GM12878 (cell line): ENCODE data around the gene SLC22A7. TPM values are rescaled to one million over a fixed set of nuclear protein-coding genes. Genes with fewer than 3 reads are reported as not detected.

Source experiments
- ATAC-seq: fragments of 200-7000 bp; cut with Tn5 transposase; 3 replicates; pipeline ENCODE4 v1.9.1; 2020; ENCODE audit warnings: mild to moderate bottlenecking, moderate library complexity
- BruUV-seq: library from RNA; stranded (reverse); fragments of 400-500 nt; replicated peaks from 2 replicates; lab custom pipeline; 2021; lab: Mats Ljungman, UMichigan
- CTCF ChIA-PET: fragments of 300-600 bp; sonication (Branson Sonifier 250); formaldehyde crosslinking; extraction: SDS; loops from one replicate; lab custom pipeline; 2021; ENCODE audit warnings: inconsistent platforms; lab: Yijun Ruan, JAX
- POLR2A ChIA-PET: fragments of 350-600 bp; formaldehyde crosslinking; extraction: SDS; loops from one replicate; lab custom pipeline; 2021; ENCODE audit warnings: inconsistent platforms; lab: Charles Lee
- RAD21 ChIA-PET: fragments of 300-600 bp; sonication (Branson Sonifier 250); formaldehyde crosslinking; loops from one replicate; lab custom pipeline; 2023; ENCODE audit warnings: antibody characterized with exemption; ENCODE audit not compliant: unreplicated experiment; lab: Charles Lee
- SMC1A ChIA-PET: fragments of 300-600 bp; sonication (Branson Sonifier 250); formaldehyde crosslinking; loops from one replicate; lab custom pipeline; 2023; ENCODE audit not compliant: unreplicated experiment, uncharacterized antibody; lab: Charles Lee
- DNase-seq: peaks from one replicate; pipeline ENCODE4 v3.0.0-alpha.2; 2011; ENCODE audit warnings: low read depth, low spot score
- FAIRE-seq: peaks from 3 replicates; lab custom pipeline; 2011; peaks lifted over from hg19 to GRCh38; lab: Jason Lieb, UNC
- H2AFZ ChIP-seq: 2 replicates; pipeline ENCODE4 v1.6.0; 2011; ENCODE audit warnings: low read depth, low read length, control low read depth; ENCODE audit not compliant: control insufficient read depth
- H3K27ac ChIP-seq: 2 replicates; pipeline ENCODE4 v1.5.1; 2011; ENCODE audit warnings: control low read depth; ENCODE audit not compliant: control insufficient read depth, insufficient read depth
- H3K27me3 ChIP-seq, 2 experiments: replicated peaks in 1 of 2; 2 replicates each; pipeline versions ENCODE4 v1.6.0 to v1.6.1; 2011; ENCODE audit warnings: low read length in 1 of 2; ENCODE audit not compliant: control insufficient read depth in 2 of 2, insufficient read depth in 2 of 2
- H3K36me3 ChIP-seq, 2 experiments: 2 replicates each; pipeline ENCODE4 v1.5.1; 2011; ENCODE audit warnings: low read length in 1 of 2; ENCODE audit not compliant: control insufficient read depth in 2 of 2, insufficient read depth in 2 of 2
- H3K4me1 ChIP-seq: 2 replicates; pipeline ENCODE4 v1.6.1; 2011; ENCODE audit warnings: mild to moderate bottlenecking, low read length, moderate library complexity, mixed read lengths; ENCODE audit not compliant: control insufficient read depth, insufficient read depth
- H3K4me2 ChIP-seq: 2 replicates; pipeline ENCODE4 v1.6.0; 2011; ENCODE audit warnings: control low read depth; ENCODE audit not compliant: control insufficient read depth, insufficient read depth
- H3K4me3 ChIP-seq: fragments of 200-600 bp; sonication (generic); 2 replicates; pipeline ENCODE4 v1.5.1; 2016
- H3K79me2 ChIP-seq: 2 replicates; pipeline ENCODE4 v1.6.0; 2011; ENCODE audit warnings: low read length; ENCODE audit not compliant: control insufficient read depth, insufficient read depth
- H3K9ac ChIP-seq: 2 replicates; pipeline ENCODE4 v1.8.0; 2011; ENCODE audit warnings: low read length, control low read depth, mixed read lengths; ENCODE audit not compliant: control insufficient read depth, insufficient read depth
- H3K9me3 ChIP-seq: replicated peaks from 3 replicates; pipeline ENCODE4 v1.5.1; 2011; ENCODE audit warnings: mild to moderate bottlenecking, low read length; ENCODE audit not compliant: control insufficient read depth, insufficient read depth
- H4K20me1 ChIP-seq: 2 replicates; pipeline ENCODE4 v1.6.0; 2011; ENCODE audit not compliant: control insufficient read depth, insufficient read depth
- BCL11A ChIP-seq: IDR thresholded peaks from 2 replicates; pipeline ENCODE4 v1.6.1; 2011; ENCODE audit warnings: low read depth, low read length
- BRCA1 ChIP-seq: IDR thresholded peaks from 2 replicates; pipeline ENCODE4 v1.6.1; 2011; ENCODE audit warnings: low read depth, low read length, improper control_type of control experiment
- DPF2 ChIP-seq: fragments of 450-650 bp; IDR thresholded peaks from 2 replicates; pipeline ENCODE4 v1.6.1; 2017; ENCODE audit warnings: mild to moderate bottlenecking
- KDM1A ChIP-seq: fragments of 200-600 bp; sonication (generic); IDR thresholded peaks from 2 replicates; pipeline ENCODE4 v1.6.1; 2016; ENCODE audit warnings: borderline replicate concordance
- NFYB ChIP-seq: IDR thresholded peaks from 2 replicates; pipeline ENCODE4 v1.6.1; 2011; ENCODE audit warnings: low read depth, mild to moderate bottlenecking, low read length, improper control_type of control experiment, moderate library complexity; ENCODE audit not compliant: insufficient read depth
- RBBP5 ChIP-seq: fragments of 200-600 bp; sonication (generic); conservative IDR thresholded peaks from 2 replicates; pipeline ENCODE4 v1.6.1; 2016
- TARDBP ChIP-seq: IDR thresholded peaks from 2 replicates; pipeline ENCODE4 v1.6.1; 2016; ENCODE audit warnings: borderline replicate concordance
- WGBS: methylation state at CpG from one replicate; pipeline ENCODE4 v1.1.6; 2016; ENCODE audit warnings: low lambda C conversion rate; ENCODE audit not compliant: insufficient replicate concordance, insufficient coverage; ENCODE audit errors: missing lambda C conversion rate; 5-methylcytosine and 5-hydroxymethylcytosine counted together
- in situ Hi-C: fragments of 300-500 bp; cut with MboI; formaldehyde crosslinking; loops from 9 replicates; pipeline ENCODE4 v1.14.3; 2018; ENCODE audit warnings: mixed read lengths
- intact Hi-C: fragments of 100-400 bp; cut with micrococcal nuclease; formaldehyde crosslinking; loops from one replicate; pipeline ENCODE4 v1.14.2; 2022; ENCODE audit not compliant: unreplicated experiment
- polyA plus RNA-seq, 11 experiments: library from polyadenylated mRNA; depleted of rRNA in 4 of 11; unstranded in 6 of 11; stranded (reverse) in 5 of 11; fragments of >200 nt; fragmentation: Nextera tagmentation in 4 of 11; fragmentation: Illumina TruSeq in 1 of 11; extraction: Ambion mirVana in 4 of 11; extraction: Trizol in 1 of 11; gene quantifications; 1 replicate in 1 of 11; 2 replicates in 10 of 11; pipeline versions ENCODE4 v1.2.1 to v1.2.3, GENCODE V29; 2011 to 2016; ENCODE audit warnings: inconsistent platforms in 2 of 11, missing spikeins in 2 of 11, low read depth in 1 of 11
- total RNA-seq, 4 experiments: library from RNA; depleted of rRNA in 3 of 4; stranded (reverse); fragments of >200 nt in 3 of 4; fragmentation: Illumina TruSeq in 1 of 4; extraction: Trizol in 1 of 4; gene quantifications; 2 replicates each; pipeline versions ENCODE4 v1.2.1 to v1.2.3, GENCODE V29; 2013 to 2021

SLC22A7 gene
- total and polyA plus RNA-seq, 10 of the 15 experiments (the other 5 are each of a cell fraction or from before 2014, with no cell fraction given), result 0.08 to 0.31 TPM; not detected in 8

GRCh38 chr6:43296780-43297497, 1.1 kb upstream of the SLC22A7 start:
- Histone ChIP-seq H3K9ac (no peak overlapping the region), H3K79me2 (no peaks in the 10 kb centered on the region), H3K36me3 (no peaks in the 10 kb centered on the region), H4K20me1 (no peaks in the 10 kb centered on the region)
- CTCF ChIA-PET, result interaction anchor here (0.8 to 2.9 kb wide), 10 partner anchors 9 to 875 kb away, joined by 3 to 17 read pairs (median 3); partner anchors contain the start of gene CRIP3
- RAD21 ChIA-PET, result interaction anchor here (0.6 to 1.5 kb wide), 6 partner anchors 24 to 153 kb away, joined by 3 read pairs; no protein-coding TSS in a partner anchor
- DNase-seq (no peak), ATAC-seq (no peak), FAIRE-seq (no peak)
- BruUV-seq, result no TSS peak
- TF ChIP-seq KDM1A, result no peak
- TF ChIP-seq NFYB, result no peak
- TF ChIP-seq, all 136 proteins: peak for 0
- Histone ChIP-seq H3K9me3 (no peaks in the 10 kb centered on the region; the same call in 2 of the 3 replicates), H2AFZ (no peak overlapping the region), H3K4me3 (no peak overlapping the region), H3K4me1 (no peaks in the 10 kb centered on the region), H3K27ac (no peak overlapping the region), H3K27me3 (no peaks in the 10 kb centered on the region), H3K4me2 (no peak overlapping the region)
- WGBS, result 11% methylated on average over 5 of the region's 5 CpGs
- ChIA-PET SMC1A (interaction anchor here (0.7 to 2.6 kb wide), 7 partner anchors 12 to 71 kb away, joined by 3 to 14 read pairs (median 4); partner anchors contain the start of gene CRIP3), POLR2A (interaction anchor here (0.6 to 1.0 kb wide), 2 partner anchors 41 to 317 kb away, joined by 3 read pairs; no protein-coding TSS in a partner anchor)
- intact Hi-C loops, result no loop called here
- in situ Hi-C loops, result no loop called here

GRCh38 chr6:43298565-43299337, 691 bp downstream of the SLC22A7 start:
- ChIA-PET SMC1A (interaction anchor here (1.0 to 1.1 kb wide), 2 partner anchors 9 to 16 kb away, joined by 3 read pairs; no protein-coding TSS in a partner anchor), POLR2A (no interaction called here), CTCF (interaction anchor here (0.6 to 1.9 kb wide), 3 partner anchors 10 to 87 kb away, joined by 3 to 14 read pairs (median 4); partner anchors contain the start of gene CRIP3), RAD21 (interaction anchor here (1.3 to 1.7 kb wide), 2 partner anchors 10 to 39 kb away, joined by 4 to 6 read pairs; partner anchors contain the start of gene CRIP3)
- H3K4me2 ChIP-seq, result no peak overlapping the region
- 16% methylated on average over 12 of the region's 12 CpGs for WGBS
- no peaks in the 10 kb centered on the region for H3K79me2 ChIP-seq
- TF ChIP-seq BRCA1 (no peak), TARDBP (no peak), RBBP5 (no peak), BCL11A (no peak), DPF2 (no peak)
- no peak for FAIRE-seq
- no peak for DNase-seq
- H3K9me3 ChIP-seq, result no peaks in the 10 kb centered on the region; the same call in 2 of the 3 replicates
- H4K20me1 ChIP-seq, result no peaks in the 10 kb centered on the region
- ATAC-seq, result no peak
- H2AFZ ChIP-seq, result no peak overlapping the region
- H3K36me3 ChIP-seq, result no peaks in the 10 kb centered on the region
- H3K27ac ChIP-seq, result no peak overlapping the region
- H3K27me3 ChIP-seq, result no peaks in the 10 kb centered on the region
- BruUV-seq, result no TSS peak
- intact Hi-C loops (no loop called here), in situ Hi-C loops (no loop called here)
- H3K4me3 ChIP-seq, result no peak overlapping the region
- H3K9ac ChIP-seq, result no peak overlapping the region
- H3K4me1 ChIP-seq, result no peaks in the 10 kb centered on the region
